GM18909 (cell line): ENCODE data around the gene SMPDL3A.

Experiments used
- ATAC-seq: cut with Tn5 transposase; IDR thresholded peaks from one replicate; pipeline ENCODE4 v1.9.1; 2021; ENCODE audit warnings: mild to moderate bottlenecking; ENCODE audit not compliant: unreplicated experiment, poor library complexity

The SMPDL3A gene

DNA sequence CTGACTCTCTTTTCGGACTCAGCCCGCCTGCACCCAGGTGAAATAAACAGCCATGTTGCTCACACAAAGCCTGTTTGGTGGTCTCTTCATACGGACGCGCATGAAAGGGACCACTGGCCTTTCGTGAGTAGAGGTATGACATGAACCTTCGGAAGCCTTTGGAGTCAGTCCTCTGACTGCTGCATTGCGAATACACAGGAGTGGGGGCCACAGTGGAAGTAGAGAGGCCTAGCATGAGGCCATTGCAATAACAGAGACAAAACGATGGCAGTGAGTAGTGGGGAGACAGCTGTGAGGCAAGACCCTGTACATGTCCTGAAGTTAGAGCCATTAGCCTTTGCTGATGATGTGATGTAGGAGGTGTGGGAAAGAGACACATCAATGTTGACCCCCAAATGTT is 56.4 kb downstream of the SMPDL3A start:
- no peak for ATAC-seq

DNA sequence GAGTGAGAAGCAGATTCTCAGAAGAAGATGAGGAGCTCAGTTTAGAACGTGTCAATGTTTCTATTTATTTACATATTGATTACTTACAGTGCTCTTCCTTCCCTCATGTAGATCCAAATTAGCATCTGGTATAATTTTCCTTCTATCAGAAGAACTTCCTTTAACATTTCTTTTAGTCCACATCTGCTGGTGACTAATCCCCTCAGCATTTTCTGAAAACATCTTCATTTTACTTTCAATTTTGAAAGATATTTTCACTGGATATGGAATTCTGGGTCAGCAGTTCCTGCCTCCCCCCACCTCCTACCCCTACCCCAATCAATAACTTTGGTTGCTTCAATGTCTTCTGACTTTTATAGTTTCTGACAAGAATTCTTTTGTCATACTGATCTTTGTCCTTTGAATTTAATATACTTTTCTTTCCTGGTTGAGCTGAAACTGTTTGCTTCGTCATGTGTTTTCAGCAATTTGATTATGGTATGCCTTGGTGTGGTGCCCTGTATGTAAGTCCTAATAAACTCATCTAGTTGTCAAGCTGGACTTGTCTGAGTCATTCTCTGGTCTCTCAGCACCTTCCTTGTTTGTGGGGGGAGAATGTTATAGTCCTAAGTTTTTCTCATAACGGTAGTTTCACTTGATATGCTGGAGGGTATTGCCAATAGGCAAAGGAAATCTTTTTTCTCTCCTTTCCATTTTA is 57.0 kb downstream of the SMPDL3A start:
- ATAC-seq: no peak

DNA sequence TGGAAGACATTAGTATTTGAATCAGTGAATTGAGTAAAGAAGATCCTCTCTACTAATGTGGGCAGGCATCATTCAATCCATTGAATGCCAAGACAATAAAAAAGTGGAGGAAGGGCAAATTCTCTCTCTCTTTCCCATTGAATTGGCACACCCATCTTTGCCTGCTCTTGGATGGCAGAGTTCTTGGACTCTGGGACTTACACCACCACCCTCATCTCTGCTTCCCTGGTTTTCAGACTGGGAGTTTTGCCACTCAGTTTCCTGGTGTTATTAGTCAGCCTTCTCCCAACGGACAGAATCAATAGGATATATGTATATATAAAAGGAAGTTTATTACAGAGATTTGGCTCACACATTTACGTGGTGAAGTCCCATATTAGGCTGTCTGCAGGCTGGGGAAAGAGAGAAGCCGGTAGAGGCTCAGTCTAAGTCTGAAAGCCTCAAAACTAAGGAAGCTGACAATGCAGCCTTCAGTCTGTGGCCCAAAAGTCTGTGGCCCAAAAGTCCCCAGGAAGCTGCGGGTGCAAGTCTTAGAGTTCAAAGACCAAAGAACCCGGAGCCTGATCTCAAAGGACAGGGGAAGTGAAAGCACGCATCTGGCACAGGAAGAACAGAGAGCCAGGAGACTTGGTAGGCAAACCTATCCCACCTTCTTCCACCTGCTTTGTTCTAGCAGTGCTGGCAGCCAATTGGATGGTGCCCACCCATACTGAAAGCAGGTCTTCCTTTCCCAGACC is 64.4 kb downstream of the SMPDL3A start:
- ATAC-seq: peak; percentile 82
